BLaER1 (cell line): ENCODE results near the gene OR52D1.

Source experiments
- H3K27ac ChIP-seq: shearing (Covaris generic); formaldehyde crosslinking; 2 replicates; pipeline ENCODE4 v1.8.1; 2022
- H3K27me3 ChIP-seq: shearing (Covaris generic); formaldehyde crosslinking; 2 replicates; pipeline ENCODE4 v1.8.1; 2022
- H3K36me3 ChIP-seq: shearing (Covaris generic); formaldehyde crosslinking; 2 replicates; pipeline ENCODE4 v1.8.1; 2022
- H3K4me1 ChIP-seq: shearing (Covaris generic); formaldehyde crosslinking; 2 replicates; pipeline ENCODE4 v1.8.1; 2022
- H3K4me2 ChIP-seq: shearing (Covaris generic); formaldehyde crosslinking; 2 replicates; pipeline ENCODE4 v1.8.1; 2022
- H3K4me3 ChIP-seq: shearing (Covaris generic); formaldehyde crosslinking; 2 replicates; pipeline ENCODE4 v1.8.1; 2022
- H3K9ac ChIP-seq: shearing (Covaris generic); formaldehyde crosslinking; 2 replicates; pipeline ENCODE4 v1.8.1; 2022
- H3K9me3 ChIP-seq: shearing (Covaris generic); formaldehyde crosslinking; 2 replicates; pipeline ENCODE4 v1.8.1; 2022
- H4K20me1 ChIP-seq: shearing (Covaris generic); formaldehyde crosslinking; 2 replicates; pipeline ENCODE4 v1.8.1; 2022
- Cebpa-rat ChIP-seq: shearing (Covaris generic); IDR thresholded peaks from 2 replicates; pipeline ENCODE4 v1.8.1; 2022

OR52D1 gene

DNA sequence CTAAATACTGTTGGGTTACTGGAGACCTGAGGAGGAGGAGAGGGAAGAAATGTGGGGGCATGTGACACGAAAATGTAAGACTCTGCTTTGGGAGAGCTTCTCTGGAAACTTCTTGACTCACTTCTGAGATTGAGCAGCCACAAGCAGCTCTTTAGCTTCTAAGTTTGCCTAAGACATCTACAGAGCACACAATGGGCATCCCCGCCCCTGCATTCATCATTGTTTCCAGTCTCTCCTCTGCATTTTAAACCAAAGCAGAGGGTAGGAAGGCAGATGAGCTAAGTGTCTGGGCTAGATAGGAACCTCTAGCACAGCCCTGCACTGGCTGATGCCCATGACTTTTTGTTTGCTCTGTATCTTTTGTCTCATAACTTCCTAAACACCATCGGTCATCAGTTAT is 2.1 kb upstream of the OR52D1 start:
- no peak for TF ChIP-seq Cebpa-rat
- Histone ChIP-seq H3K4me1 (no peaks in the 10 kb centered on the region), H3K4me2 (no peak overlapping the region), H3K9me3 (no peaks in the 10 kb centered on the region), H3K4me3 (no peak overlapping the region), H3K36me3 (no peaks in the 10 kb centered on the region), H3K27ac (no peak overlapping the region), H3K9ac (no peak overlapping the region), H3K27me3 (no peaks in the 10 kb centered on the region), H4K20me1 (no peaks in the 10 kb centered on the region)

DNA sequence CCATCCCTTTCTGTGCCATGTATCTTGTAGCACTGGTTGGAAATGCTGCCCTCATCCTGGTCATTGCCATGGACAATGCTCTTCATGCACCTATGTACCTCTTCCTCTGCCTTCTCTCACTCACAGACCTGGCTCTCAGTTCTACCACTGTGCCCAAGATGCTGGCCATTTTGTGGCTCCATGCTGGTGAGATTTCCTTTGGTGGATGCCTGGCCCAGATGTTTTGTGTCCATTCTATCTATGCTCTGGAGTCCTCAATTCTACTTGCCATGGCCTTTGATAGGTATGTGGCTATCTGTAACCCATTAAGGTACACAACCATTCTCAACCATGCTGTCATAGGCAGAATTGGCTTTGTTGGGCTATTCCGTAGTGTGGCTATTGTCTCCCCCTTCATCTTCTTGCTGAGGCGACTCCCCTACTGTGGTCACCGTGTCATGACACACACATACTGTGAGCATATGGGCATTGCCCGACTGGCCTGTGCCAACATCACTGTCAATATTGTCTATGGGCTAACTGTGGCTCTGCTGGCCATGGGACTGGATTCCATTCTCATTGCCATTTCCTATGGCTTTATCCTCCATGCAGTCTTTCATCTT is 414 bp downstream of the OR52D1 start:
- Histone ChIP-seq H3K9me3 (no peaks in the 10 kb centered on the region), H3K27ac (no peak overlapping the region), H4K20me1 (no peaks in the 10 kb centered on the region), H3K4me3 (no peak overlapping the region), H3K36me3 (no peaks in the 10 kb centered on the region), H3K27me3 (no peaks in the 10 kb centered on the region), H3K4me2 (no peak overlapping the region), H3K4me1 (no peaks in the 10 kb centered on the region), H3K9ac (no peak overlapping the region)
- TF ChIP-seq Cebpa-rat = no peak

DNA sequence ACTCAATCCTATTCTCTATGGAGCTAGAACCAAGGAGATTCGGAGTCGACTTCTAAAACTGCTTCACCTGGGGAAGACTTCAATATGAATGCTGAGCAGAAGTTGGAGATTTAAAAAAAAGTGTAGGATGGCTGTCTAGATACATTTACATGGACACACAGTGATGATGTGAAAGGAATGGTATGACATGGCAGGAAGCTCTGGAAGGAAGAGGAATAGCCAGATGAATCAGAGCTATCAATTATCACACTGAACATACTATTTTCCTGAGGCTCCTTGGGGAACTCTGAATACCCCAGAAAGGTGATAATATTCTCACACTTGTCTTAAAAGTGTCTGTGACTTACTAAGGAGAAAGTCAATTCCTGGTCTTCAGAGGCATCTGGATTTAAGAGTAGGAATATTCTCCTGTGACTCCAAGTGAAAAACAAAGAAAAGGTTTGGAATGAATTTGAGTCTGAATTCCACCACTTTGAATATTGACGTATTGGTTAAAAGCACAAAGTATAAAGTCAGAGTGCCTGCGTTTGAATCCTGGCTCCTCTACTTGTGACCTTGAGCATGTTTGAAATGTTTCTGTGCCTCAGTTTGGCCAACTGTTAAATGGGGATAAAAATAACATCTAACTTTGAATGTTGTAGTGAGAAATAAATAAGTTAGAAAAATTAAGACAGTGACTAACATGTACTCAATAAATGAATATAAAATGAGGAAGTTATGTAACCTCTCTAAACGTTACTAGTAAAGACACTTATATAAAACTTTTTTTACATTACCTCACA is 1.3 kb downstream of the OR52D1 start:
- Histone ChIP-seq H3K9ac (no peak overlapping the region), H3K36me3 (no peaks in the 10 kb centered on the region), H3K27ac (no peak overlapping the region), H3K4me2 (no peak overlapping the region), H4K20me1 (no peaks in the 10 kb centered on the region), H3K4me1 (no peaks in the 10 kb centered on the region), H3K27me3 (no peaks in the 10 kb centered on the region), H3K4me3 (no peak overlapping the region), H3K9me3 (no peaks in the 10 kb centered on the region)
- no peak for TF ChIP-seq Cebpa-rat

DNA sequence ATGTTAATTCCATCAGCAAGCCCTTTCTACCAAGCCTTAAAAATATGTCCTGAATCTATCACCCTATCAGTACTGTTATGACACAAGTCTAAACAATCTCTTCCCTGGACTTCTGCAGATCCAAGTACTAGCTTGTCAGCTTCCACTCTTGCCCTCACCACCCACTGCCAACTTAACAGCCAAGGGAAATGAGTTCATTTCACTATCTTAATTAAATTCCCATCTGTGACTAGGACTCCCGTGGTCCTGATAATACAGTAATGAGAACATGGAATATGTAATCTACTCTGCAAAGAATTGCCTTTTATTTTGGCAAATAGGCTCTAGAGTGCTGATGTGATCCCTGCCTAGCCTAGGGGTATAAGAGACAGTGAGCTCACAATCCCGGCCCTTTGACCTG is 11.2 kb downstream of the OR52D1 start:
- no peaks in the 10 kb centered on the region for H3K27me3 ChIP-seq
- H4K20me1 ChIP-seq = no peaks in the 10 kb centered on the region
- no peak overlapping the region for H3K4me3 ChIP-seq
- no peak overlapping the region for H3K9ac ChIP-seq
- H3K36me3 ChIP-seq = no peaks in the 10 kb centered on the region
- no peaks in the 10 kb centered on the region for H3K9me3 ChIP-seq
- no peak overlapping the region for H3K27ac ChIP-seq
- no peak for TF ChIP-seq Cebpa-rat
- no peaks in the 10 kb centered on the region for H3K4me1 ChIP-seq
- H3K4me2 ChIP-seq = no peak overlapping the region

DNA sequence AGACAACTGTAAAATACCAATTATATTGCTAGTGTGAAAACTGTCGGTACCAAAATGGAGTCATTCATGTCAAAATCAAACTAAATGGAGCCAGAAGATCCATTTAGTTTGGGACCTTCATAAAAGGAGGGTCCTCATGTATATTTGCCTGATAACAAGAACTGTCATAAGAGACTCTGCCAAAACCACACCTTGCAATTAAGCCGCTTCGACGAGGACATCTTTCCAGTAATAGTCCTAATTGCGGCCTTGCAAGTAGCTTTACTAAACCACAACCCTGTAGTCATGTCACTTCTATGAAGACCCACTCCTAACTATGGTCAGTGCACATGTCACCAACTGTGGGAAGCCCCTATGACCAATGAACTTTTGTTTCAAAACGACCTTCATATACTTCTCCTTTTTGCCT is 11.9 kb downstream of the OR52D1 start:
- H3K27me3 ChIP-seq = no peaks in the 10 kb centered on the region
- no peaks in the 10 kb centered on the region for H3K9me3 ChIP-seq
- H3K4me1 ChIP-seq = no peaks in the 10 kb centered on the region
- no peaks in the 10 kb centered on the region for H4K20me1 ChIP-seq
- no peak overlapping the region for H3K27ac ChIP-seq
- TF ChIP-seq Cebpa-rat = no peak
- H3K4me3 ChIP-seq = no peak overlapping the region
- no peak overlapping the region for H3K4me2 ChIP-seq
- H3K9ac ChIP-seq = no peak overlapping the region
- no peaks in the 10 kb centered on the region for H3K36me3 ChIP-seq

DNA sequence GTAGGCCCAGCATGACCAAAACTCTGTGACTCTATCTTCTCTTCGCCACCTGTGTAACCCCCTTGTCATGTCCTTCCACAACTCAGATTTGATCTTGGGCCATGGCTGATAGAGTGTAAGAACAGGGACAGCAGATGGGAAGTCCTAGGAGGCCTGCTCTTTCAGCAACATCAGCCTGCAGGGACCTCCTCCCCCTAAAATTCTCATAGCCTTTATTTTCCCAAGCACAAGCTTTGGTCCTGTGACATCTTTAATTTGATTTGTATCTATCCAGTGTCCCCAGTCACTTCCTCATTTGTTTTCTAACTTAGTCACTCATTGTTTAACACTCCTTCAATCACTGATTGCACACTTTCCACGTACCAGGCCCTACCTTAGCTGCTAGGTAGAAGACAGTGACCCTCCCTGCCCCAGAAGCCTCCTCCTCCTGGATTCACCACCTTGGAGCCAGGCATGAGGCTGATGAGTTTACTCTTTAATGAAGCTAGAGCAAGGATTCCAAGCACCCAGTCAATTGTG is 16.0 kb downstream of the OR52D1 start:
- Histone ChIP-seq H3K9me3 (no peaks in the 10 kb centered on the region), H3K36me3 (no peaks in the 10 kb centered on the region), H4K20me1 (no peaks in the 10 kb centered on the region), H3K4me1 (no peaks in the 10 kb centered on the region), H3K9ac (no peak overlapping the region), H3K27ac (no peak overlapping the region), H3K27me3 (no peaks in the 10 kb centered on the region), H3K4me3 (no peak overlapping the region), H3K4me2 (no peak overlapping the region)
- TF ChIP-seq Cebpa-rat = no peak

DNA sequence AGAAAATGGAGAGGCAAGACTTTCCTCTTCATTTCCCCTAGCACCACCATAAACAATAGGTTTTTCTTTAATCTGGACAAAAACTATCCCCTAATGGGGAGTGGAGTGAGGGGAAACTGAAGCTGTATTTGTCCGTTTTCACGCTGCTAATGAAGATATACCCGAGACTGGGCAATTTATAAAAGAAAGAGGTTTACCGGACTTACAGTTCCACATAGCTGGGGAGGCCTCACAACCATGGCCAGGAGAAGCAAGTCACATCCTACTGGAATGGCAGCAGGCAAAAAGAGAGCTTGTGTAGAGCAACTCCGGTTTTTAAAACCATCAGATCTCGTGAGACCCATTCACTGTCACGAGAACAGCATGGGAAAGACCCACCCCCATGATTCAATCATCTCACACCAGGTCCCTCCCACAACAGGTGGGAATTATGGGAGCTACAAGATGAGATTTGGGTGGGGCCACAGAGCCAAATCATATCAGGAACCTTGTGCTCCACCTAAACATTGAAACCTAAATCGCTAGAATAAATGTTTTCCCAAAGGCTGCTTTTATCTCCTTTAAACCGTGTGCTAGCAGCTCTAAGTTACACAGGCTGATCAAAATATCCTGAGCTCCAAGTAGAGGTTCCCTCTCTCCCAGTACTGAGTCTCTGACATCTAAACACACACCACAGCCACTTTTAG is 17.0 kb downstream of the OR52D1 start:
- Histone ChIP-seq H3K27me3 (no peaks in the 10 kb centered on the region), H4K20me1 (no peaks in the 10 kb centered on the region), H3K36me3 (no peaks in the 10 kb centered on the region), H3K27ac (no peak overlapping the region), H3K4me1 (no peaks in the 10 kb centered on the region), H3K9me3 (no peaks in the 10 kb centered on the region), H3K9ac (no peak overlapping the region), H3K4me2 (no peak overlapping the region), H3K4me3 (no peak overlapping the region)
- no peak for TF ChIP-seq Cebpa-rat

DNA sequence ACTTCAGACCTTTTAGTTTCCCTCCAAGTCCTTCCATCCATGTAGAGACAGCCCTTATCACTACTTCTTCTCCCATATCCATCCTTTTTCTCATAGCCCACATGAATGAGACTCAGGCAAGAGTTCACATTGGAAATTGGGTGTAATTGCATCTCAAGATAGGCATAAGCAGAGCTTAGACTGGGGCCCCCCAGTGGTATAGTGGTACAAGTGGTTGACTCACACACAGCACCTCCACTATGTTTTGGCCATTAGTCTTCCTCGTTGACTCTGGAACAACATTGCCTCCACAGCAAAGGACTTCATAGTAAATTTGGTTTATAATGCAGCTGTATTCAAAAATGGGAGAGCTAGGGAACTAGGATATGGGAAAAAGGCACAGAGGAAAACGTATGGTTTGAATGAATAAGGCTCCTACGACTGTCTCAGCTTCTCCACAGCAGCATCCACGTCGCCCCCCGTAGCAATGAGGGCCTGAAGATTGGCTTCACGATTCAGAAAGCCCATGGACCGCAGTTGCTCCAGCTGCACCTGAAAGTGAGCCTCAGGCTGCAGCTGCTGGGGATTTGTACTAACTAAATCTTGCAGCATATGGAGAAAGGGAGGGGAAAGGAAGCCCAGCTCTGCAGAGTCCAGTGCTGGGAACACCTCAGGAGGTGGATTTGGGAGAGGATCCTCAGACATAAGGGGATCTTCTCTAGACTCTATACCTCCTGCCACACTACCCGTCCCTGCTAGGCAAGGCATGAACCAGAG is 18.9 kb downstream of the OR52D1 start:
- TF ChIP-seq Cebpa-rat = no peak
- Histone ChIP-seq H3K9me3 (no peaks in the 10 kb centered on the region), H3K27ac (no peak overlapping the region), H3K4me2 (no peak overlapping the region), H4K20me1 (no peaks in the 10 kb centered on the region), H3K4me3 (no peak overlapping the region), H3K36me3 (no peaks in the 10 kb centered on the region), H3K27me3 (no peaks in the 10 kb centered on the region), H3K4me1 (no peaks in the 10 kb centered on the region), H3K9ac (no peak overlapping the region)

DNA sequence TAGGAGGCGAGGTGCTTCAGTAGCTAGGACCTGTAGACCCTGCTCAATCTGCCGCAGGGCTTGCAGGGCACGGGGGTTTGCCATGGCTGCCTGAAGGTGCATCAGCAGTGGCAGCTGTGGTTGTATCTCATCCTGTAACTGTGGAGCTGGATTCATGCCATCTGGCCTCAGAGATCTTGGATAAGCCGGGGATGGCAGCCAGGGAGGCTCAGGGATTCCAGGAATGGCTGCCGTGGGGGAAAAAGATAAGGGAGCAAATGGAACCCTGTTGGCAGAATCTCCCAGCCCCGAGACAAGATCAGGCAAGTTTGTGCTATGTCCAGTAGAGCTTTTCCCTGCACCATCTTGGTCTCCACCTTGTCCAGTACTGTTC is 19.4 kb downstream of the OR52D1 start:
- H3K4me3 ChIP-seq = no peak overlapping the region
- H3K27me3 ChIP-seq = no peaks in the 10 kb centered on the region
- H3K4me1 ChIP-seq = no peaks in the 10 kb centered on the region
- H3K27ac ChIP-seq = no peak overlapping the region
- no peaks in the 10 kb centered on the region for H3K9me3 ChIP-seq
- no peaks in the 10 kb centered on the region for H3K36me3 ChIP-seq
- H3K4me2 ChIP-seq = no peak overlapping the region
- no peak overlapping the region for H3K9ac ChIP-seq
- H4K20me1 ChIP-seq = no peaks in the 10 kb centered on the region
- no peak for TF ChIP-seq Cebpa-rat
